Colonic mucosa (tissue), 4 donors: ENCODE measurements around the gene TRIM65. TPM values are rescaled to one million over a fixed set of nuclear protein-coding genes. Genes with fewer than 3 reads are reported as not detected.

Experiments
- DNase-seq: peaks from one replicate; pipeline ENCODE4 v3.0.0-alpha.2; 2020
- H3K27ac ChIP-seq: fragments of 200-600 bp; one replicate; pipeline ENCODE4 v1.8.0; 2021
- H3K27me3 ChIP-seq: fragments of 200-600 bp; one replicate; pipeline ENCODE4 v1.8.0; 2021
- H3K36me3 ChIP-seq: fragments of 200-600 bp; one replicate; pipeline ENCODE4 v1.8.0; 2021
- H3K4me1 ChIP-seq: fragments of 200-600 bp; one replicate; pipeline ENCODE4 v1.8.0; 2021; ENCODE audit warnings: mild to moderate bottlenecking
- H3K4me3 ChIP-seq: fragments of 200-600 bp; one replicate; pipeline ENCODE4 v1.8.0; 2021
- H3K9ac ChIP-seq, 2 donors: one replicate each; pipeline ENCODE4 v1.7.0; 2013; ENCODE audit warnings: control low read depth in 2 of 2, low read depth in 2 of 2, low read length in 2 of 2
- H3K9me3 ChIP-seq: fragments of 200-600 bp; one replicate; pipeline ENCODE4 v1.8.0; 2021
- intact Hi-C: fragments of 100-400 bp; cut with DNase I; formaldehyde crosslinking; loops from one replicate; pipeline ENCODE4 v1.14.1; 2022
- total RNA-seq, 2 donors: library from RNA; stranded (reverse); fragmentation: NEBNext Ultra II Directional in 1 of 2; extraction: Animal tissue kit (Norgen Biotek cat#: 25700) in 1 of 2; gene quantifications; one replicate each; pipeline ENCODE4 v1.2.1, GENCODE V29; 2021
- TF ChIP-seq, protein P1 (sequence below): fragments of 200-600 bp; IDR thresholded peaks from one replicate; pipeline ENCODE4 v1.8.0; 2022; ENCODE audit warnings: antibody characterized with exemption, mild to moderate bottlenecking
- donor health status: healthy.
- donor health status: DM: no; HTN: no; CAD: no.
- donor health status: DM: no; HTN: no; CAD: no.

The TRIM65 gene
- total RNA-seq, 2 donors from 2014 or later = 14.5 to 26.0 TPM

DNA sequence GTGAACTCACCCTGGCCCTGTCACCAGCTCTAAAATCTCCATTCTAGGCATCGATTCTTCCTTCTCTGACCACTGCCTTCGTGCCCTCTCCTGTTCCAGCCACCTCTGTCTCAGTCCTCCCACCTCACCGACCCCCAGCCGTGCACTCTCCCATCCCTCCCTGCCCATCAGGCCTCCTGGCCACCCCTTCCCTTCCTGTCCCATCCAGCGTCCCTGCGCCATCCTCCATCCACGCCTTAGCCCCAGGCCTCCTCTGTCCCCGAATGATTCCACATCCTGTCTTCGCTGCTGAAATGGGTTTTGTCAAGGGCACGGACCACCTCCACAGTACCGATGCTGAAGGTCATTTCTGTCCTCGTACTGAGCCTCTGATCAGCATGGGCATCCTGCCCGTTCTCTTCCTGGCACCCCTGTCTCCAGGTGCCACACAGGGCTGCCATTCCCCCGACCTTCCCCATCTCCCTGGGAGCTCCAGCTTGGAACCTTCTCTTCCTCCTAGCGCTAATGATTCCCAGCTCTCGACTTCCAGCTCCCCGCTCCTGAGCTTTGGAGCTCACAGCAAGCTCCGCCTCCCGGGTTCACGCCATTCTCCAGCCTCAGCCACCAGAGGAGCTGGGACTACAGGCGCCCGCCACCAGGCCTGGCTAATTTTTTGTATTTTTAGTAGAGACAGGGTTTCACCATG is 2.6 kb downstream of the TRIM65 start:
- H3K9ac ChIP-seq = peak overlapping the region in 1 of 2 donors; percentile 6

DNA sequence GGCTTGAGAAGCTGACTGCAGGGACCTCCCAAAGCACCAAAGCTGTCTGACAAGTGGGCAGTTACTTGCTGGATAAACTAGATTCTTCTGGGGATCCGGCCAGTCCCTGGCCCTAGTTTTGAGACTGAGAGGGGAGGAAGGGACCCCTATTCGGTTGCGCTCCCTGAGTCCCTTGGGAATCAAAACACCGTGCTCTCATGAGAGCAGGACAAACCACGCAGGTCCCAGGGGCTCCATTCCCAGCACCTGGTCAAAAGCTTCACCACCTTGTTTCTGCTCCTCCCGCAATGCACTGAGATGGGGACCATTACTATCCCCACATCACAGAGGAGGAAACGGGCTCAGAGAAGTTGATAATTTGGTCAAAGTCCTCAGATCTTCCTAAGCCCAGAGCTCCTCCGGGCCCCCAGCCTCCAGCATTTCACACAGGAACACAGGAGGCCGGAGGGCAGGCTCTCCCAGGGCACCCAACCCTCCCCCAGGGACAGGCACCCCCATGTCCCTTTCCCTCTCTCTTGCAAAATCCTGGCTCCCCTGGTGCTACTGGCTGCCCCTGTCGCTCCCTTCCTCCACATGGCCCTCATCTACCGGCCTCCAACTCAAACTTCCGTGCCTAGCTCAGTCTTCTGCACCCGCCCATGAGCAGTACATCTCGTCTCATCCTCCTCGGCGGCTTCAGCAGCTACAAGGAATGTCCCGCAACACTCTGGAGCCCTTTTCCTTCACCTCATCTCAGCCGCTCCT is 3.3 kb downstream of the TRIM65 start:
- Histone ChIP-seq H3K4me3 (no peak overlapping the region), H3K9ac (peak overlapping the region in 1 of 2 donors; percentile 6), H3K4me1 (peaks cover 8% of the 10 kb centered on the region), H3K27me3 (no peaks in the 10 kb centered on the region), H3K36me3 (peaks cover 4% of the 10 kb centered on the region), H3K27ac (no peak overlapping the region), H3K9me3 (no peaks in the 10 kb centered on the region)
- no peak for DNase-seq
- TF ChIP-seq, protein P1, sequence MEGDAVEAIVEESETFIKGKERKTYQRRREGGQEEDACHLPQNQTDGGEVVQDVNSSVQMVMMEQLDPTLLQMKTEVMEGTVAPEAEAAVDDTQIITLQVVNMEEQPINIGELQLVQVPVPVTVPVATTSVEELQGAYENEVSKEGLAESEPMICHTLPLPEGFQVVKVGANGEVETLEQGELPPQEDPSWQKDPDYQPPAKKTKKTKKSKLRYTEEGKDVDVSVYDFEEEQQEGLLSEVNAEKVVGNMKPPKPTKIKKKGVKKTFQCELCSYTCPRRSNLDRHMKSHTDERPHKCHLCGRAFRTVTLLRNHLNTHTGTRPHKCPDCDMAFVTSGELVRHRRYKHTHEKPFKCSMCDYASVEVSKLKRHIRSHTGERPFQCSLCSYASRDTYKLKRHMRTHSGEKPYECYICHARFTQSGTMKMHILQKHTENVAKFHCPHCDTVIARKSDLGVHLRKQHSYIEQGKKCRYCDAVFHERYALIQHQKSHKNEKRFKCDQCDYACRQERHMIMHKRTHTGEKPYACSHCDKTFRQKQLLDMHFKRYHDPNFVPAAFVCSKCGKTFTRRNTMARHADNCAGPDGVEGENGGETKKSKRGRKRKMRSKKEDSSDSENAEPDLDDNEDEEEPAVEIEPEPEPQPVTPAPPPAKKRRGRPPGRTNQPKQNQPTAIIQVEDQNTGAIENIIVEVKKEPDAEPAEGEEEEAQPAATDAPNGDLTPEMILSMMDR = no peak
- intact Hi-C loops = no loop called here

More for the DNA sequence above, 2.6 kb downstream of the TRIM65 start:
- DNase-seq = no peak
- TF ChIP-seq, protein P1 = no peak
- Histone ChIP-seq H3K4me1 (peaks cover 8% of the 10 kb centered on the region), H3K27ac (no peak overlapping the region), H3K36me3 (peaks cover 11% of the 10 kb centered on the region), H3K27me3 (no peaks in the 10 kb centered on the region), H3K9me3 (no peaks in the 10 kb centered on the region), H3K4me3 (no peak overlapping the region)
- intact Hi-C loops = no loop called here

DNA sequence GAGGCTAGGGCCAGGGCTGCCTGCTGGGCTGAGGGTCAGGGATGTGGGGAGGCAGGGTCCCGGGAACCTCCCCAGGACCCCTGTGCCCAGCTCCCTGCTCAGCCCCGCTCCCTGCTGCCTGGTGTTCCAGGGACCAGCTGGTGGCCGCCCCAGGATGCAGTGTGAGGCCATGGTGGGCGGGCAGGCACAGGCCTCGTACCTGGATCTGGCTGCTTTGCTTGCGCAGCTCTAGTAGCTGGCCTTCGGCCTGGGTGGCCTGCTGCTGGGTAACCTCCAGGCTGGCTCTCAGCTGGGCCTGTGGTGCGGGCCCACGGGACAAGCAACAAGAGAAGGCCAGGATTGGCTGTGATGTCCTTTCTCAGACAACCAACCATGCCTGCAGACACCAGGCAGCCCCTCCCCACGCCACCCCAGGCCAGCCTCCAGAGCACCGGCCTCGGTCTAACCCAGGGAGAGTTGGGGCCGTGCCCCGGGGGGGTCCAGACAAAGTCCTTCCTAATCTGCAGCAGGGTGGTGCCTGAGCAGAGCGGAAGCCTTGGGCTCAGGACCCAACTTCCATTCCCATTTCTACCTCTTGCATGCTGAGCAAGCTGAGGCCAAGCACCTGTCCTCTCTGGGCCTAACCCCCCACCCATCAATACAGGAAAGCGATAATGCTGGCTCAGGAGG is 4.1 kb downstream of the TRIM65 start:
- Histone ChIP-seq H3K27ac (no peak overlapping the region), H3K4me3 (no peak overlapping the region), H3K9ac (no peak overlapping the region), H3K36me3 (no peaks in the 10 kb centered on the region), H3K27me3 (no peaks in the 10 kb centered on the region), H3K9me3 (no peaks in the 10 kb centered on the region), H3K4me1 (peaks cover 8% of the 10 kb centered on the region)
- intact Hi-C loops = no loop called here
- no peak for DNase-seq
- TF ChIP-seq, protein P1 = no peak

DNA sequence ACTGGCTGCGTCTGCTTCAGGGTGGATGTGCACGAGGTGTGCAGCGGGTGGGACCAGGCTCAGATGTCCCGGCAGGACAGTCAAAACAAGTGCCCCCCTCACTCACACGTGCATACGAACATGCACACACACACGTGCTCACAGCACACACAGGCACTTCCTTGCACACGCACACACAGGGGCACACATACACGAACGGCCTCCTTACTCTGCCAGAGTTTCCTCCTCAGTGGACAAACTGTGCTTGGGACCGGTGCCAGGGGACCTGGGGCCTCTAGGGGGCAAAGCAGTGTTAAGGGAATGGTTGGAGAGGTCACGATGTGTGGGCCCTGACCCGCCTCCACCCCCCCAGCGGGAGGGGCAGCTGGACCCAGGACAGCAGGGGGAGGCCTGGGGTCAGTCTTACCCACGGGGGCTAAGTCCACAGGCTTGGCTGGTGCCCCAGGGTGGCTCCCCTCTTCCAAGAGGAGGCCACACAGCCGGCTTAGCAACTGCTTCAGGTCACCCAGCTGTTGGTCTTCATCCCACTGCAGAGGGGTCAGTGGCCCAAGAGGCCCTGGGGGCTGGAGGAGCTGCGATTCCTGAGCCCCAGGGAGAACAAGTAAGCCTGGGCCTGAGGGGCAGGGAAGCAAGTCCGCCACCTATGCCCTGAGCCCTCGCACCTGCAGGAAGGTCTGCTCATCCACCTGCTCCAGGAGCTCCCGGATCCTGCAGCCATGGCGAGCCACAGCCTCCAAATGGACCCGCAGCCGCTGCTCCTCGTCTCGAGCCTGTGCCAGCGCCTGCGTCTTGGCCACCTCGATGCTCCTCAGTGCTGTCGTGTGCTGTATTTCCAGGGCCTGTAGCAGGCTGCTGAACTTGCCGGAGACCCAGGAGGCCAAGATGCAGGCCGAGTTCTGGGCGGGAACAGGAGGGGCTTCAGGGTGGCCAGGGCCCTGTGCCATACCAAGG is 4.9 kb downstream of the TRIM65 start:
- H3K9ac ChIP-seq = no peak overlapping the region
- no peak for DNase-seq

More for the DNA sequence above, 4.9 kb downstream of the TRIM65 start:
- intact Hi-C loops = no loop called here
- TF ChIP-seq, protein P1 = no peak
- Histone ChIP-seq H3K27ac (no peak overlapping the region), H3K4me1 (peaks cover 8% of the 10 kb centered on the region), H3K36me3 (no peaks in the 10 kb centered on the region), H3K4me3 (no peak overlapping the region), H3K27me3 (no peaks in the 10 kb centered on the region), H3K9me3 (no peaks in the 10 kb centered on the region)
